Fibroblast of pulmonary artery (primary cell): ENCODE data around the gene ADAMTSL1.
A peak's percentile ranks its signal among the peaks of the same experiment; 100 is the strongest.

Experiments
- DNase-seq: peaks from one replicate; pipeline ENCODE4 v3.0.0-alpha.2; 2010; ENCODE audit warnings: low read depth
- H3K4me3 ChIP-seq: replicated peaks from 2 replicates; pipeline ENCODE4 v1.5.1; 2011; ENCODE audit warnings: low read depth, mild to moderate bottlenecking, control low read depth, low read length, moderate library complexity
- CTCF ChIP-seq: IDR thresholded peaks from 2 replicates; pipeline ENCODE4 v1.5.1; 2011; ENCODE audit warnings: mild to moderate bottlenecking, control low read depth, low read length, inconsistent platforms; ENCODE audit errors: missing control alignments

Gene ADAMTSL1

GRCh38 chr9:18438300-18438925 is 35.5 kb upstream of the ADAMTSL1 start:
- H3K4me3 ChIP-seq: peak overlapping the region; percentile 47
- peak; percentile 45 for TF ChIP-seq CTCF
- peak; percentile 57 for DNase-seq

- DNase-seq: peak; percentile 41
- no peak for TF ChIP-seq CTCF
- peak overlapping the region; percentile 47 for H3K4me3 ChIP-seq
Observed at GRCh38 chr9:18438951-18439350, 35.0 kb upstream of the ADAMTSL1 start.

DNA sequence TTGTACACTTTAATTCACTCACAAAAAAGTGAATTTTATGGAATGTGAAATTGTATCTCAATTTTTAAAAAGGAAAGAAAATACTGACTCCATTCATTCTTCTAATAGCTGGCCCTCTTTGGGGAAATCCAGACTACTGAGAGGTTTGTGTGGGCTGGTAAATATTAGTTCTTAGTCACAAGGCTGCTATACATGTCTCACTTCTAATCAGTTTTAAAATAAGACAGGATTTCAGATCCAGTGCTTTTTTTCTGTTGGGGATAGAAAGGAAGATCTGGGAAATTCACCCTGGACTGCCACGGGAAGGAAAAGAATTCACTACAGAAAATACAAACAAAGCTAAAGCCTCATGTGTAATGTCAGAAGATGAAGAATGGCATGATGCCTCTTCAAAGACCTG is 32.7 kb upstream of the ADAMTSL1 start:
- no peak for TF ChIP-seq CTCF
- DNase-seq: no peak

DNA sequence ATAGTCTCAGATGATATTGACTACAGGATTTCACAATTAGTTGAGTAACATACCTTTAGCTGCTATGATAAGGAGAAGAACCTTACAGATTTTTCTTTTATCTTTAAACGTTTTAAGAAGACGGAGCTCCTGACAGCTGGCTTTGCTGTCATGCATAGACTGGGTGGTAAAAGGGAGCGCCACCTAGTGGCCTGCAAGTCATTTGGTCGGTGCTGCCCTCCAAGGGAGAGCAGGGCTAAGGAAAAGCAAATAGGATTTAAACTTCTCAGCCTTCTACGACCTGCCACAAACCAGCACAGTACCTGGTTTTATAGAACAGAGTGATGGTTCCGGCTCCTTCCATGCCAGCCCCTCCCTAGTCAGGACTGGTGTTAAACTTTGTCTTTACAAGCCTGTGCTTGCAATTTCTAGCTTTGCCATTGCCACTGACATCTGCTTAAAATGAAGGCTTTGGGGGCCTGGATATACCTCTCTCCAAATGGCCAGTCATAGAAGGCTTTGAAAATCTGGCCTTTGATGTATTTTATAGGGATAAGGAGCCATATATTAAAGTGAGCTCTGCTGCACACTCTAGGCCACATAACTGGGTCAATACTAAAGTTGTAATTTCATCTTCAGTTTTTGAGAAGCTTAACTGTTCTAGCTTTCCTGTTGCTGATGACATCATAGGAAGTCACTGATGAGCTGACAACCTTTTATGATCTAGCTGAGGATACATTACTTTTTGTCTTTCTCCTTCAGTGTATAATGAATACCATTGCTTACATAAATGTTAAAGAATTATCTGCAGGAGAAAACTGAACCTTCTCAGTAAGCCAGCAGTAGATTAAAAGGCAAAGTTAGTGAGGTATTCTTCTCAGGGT is 31.1 kb upstream of the ADAMTSL1 start:
- peak; percentile 96 for TF ChIP-seq CTCF
- H3K4me3 ChIP-seq: no peak overlapping the region
- peak; percentile 89 for DNase-seq

More for the DNA sequence above, 32.7 kb upstream of the ADAMTSL1 start:
- no peak overlapping the region for H3K4me3 ChIP-seq

GRCh38 chr9:18447131-18447530 is 26.8 kb upstream of the ADAMTSL1 start:
- TF ChIP-seq CTCF: no peak
- no peak for DNase-seq
- no peak overlapping the region for H3K4me3 ChIP-seq

DNA sequence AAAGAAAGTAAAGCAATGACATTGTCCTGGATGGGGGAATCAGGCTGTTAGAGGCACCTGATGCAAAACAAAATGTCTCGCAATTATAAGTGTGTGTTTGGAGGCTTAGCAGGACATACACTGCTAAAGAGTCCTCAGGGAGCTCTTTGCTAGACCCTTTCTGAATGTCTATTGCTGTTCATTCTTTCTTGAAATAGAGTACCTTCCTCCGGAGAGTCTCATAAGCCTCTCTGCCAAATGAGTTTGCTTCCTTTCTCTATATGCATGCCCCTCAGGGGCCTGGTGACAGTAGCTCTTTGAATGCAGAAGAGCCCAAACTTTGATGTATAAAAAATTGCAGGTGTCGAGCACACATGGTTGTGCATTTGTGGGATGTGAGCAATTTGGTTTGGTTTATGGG is 26.4 kb upstream of the ADAMTSL1 start:
- no peak overlapping the region for H3K4me3 ChIP-seq
- TF ChIP-seq CTCF: no peak
- DNase-seq: no peak
